DMS79 treated with DMSO at 0.1 percent for 48 hours (cell line): ENCODE measurements around the gene TNFSF11.
"Not testable (repeated sequence)": the region's sequence is repeated elsewhere in the genome, so short reads cannot be mapped to it uniquely, and the experiment has no call there.

ENCODE experiments used
- DNase-seq: peaks from one replicate; lab custom pipeline; 2025; lab: John Stamatoyannopoulos, UW

TNFSF11 gene

GRCh38 chr13:42560320-42560719 lies 13.6 kb upstream of the TNFSF11 start:
- DNase-seq = not testable (repeated sequence)

- DNase-seq = no peak
These were observed 12.0 kb upstream of the TNFSF11 start for GRCh38 chr13:42561752-42562467.

DNA sequence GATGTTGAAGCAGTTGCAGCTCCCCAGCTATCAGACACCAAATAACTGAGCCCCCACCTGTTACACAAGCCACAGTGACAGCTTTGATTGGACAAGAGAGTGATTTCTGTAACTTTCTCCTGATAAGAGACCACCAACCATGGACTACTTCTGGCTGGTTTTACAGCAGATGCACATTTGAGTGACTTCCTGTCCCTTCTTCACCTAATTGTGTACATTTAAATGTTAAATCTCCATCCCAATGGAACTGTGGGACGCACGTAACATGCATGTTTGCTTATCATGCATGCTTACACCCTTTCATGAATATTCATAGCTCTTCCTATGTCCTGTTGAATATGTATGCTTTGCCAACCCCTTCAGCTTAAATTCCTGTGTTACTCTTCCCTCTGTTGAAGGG lies 6.0 kb upstream of the TNFSF11 start:
- DNase-seq = no peak

DNA sequence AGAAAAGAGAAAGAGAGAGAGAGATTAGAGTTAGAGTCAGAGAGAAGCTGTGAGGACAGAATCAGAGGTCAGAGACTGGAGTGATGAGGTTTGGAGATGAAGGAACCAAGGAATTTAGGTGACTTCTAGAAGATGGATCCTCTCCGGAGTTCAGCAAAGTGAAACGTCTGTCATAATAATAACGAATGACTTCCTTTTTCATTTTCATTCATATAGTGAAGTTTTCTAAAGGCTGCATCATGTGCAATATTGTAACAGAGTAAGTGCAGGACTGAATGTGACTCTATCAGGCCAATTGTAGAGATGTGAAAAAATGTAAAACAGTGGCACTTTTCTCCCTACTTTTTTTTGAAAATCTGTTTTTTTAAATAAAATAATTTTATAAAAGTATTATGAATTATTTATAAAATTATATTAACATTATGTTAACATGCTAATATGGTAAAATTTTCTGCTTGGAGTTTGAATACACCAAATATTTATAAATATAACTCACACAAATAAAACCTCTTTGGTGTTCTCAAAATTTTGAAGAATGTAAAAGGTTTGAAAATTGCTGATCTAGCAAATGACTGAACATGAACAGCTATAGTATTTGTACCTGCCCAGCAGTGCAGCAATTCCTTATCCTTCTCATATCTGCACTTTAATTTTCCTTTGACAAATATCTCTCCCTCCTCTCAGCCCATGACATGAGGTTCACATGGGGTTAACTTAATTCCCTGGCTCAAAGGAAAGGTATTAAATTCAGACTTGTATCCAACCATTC lies 4.2 kb upstream of the TNFSF11 start:
- DNase-seq = no peak

- DNase-seq = no peak
These were observed 2.1 kb upstream of the TNFSF11 start for GRCh38 chr13:42571895-42572294.

GRCh38 chr13:42574435-42575311 lies 721 bp downstream of the TNFSF11 start:
- no peak for DNase-seq

DNA sequence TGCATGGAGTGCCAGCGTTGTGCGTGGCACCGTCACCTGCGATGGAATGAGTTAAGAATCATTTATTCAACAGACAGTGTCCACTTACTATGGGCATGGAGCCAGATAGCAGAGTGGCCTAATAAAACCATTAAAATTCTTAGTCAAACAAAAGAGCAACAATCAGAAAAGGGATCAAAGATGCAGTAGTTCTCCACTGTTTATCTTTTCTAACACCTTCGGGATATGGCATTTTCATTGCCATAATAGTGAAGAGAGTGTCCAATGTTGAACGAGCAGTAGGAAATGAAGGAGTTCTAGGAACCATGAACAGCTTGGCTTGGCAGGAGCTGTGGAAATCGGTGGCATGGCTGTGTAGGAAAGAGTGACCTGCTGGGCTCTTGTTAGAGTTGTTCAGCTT lies 2.0 kb downstream of the TNFSF11 start:
- no peak for DNase-seq

- DNase-seq = no peak
These were observed 3.6 kb downstream of the TNFSF11 start for GRCh38 chr13:42577538-42577937.

GRCh38 chr13:42580644-42581043 lies 6.7 kb downstream of the TNFSF11 start:
- no peak for DNase-seq

GRCh38 chr13:42581427-42581826 lies 7.5 kb downstream of the TNFSF11 start:
- DNase-seq = no peak

DNA sequence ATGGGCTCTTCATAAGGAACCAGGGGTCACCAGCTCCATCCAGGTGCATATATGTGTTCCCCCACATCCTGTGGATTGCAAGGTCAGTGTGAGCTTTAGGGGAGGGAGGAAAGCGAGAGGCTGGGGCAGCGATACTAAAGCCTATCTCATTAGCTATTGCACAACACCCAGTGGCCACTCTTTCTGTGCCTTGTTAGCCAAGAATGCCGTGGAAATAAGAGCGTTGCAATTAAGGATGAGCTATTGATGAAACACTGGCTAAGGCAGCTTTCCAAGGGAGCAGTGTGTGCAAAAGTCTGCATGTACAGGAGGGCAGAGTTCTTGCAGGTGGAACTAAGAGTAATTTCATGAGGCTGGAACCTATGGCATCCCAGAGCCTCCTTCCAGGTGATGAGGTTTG lies 17.6 kb downstream of the TNFSF11 start:
- DNase-seq = no peak

DNA sequence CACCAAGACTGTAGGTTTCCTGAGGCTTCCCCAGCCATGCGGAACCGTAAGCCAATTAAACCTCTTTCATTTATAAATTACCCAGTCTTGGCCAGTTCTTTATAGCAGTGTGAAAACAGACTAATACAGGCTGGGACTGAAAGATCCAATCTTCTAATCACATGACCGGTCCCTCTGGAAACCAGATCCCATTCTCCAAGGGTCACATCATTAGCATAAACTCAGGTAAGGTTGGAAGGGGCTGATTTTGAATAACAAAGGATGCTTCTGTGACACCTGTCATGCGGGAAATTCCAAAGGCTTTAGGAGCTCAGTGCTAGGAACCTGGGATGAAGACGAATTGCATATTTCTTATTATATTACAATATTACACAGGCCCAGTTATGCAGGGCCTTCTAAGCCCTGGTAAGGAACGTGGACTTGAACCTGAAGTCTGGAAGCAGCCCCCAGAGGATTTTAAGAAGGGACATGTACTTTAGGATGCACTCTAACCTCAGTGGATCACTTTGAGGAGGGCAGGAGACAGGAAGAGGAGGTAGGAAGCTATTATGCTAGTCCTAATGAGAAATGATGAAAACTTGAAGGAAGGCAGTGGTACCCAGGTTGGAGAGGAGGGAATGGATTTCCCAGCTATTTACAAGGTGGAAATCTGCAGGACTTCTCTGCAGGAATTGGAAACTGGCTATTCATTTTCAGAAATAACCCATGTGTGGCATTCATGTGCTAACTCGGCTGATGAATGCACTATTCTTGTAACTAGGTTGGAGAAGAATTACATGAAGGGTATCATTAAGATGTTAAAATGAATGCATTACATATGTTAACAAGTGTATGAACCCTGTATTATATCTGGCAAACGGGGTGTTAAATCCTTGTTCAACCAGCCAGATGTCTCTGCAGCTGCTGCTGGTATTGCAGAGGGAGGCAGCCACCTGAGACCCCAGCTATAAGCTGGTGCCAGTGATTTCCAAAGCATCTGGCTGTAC lies 19.3 kb downstream of the TNFSF11 start:
- no peak for DNase-seq

GRCh38 chr13:42594481-42595252 lies 20.7 kb downstream of the TNFSF11 start:
- peak; percentile 87 for DNase-seq

- no peak for DNase-seq
These were observed 21.3 kb downstream of the TNFSF11 start for GRCh38 chr13:42595253-42595571.

GRCh38 chr13:42597505-42597904 lies 23.6 kb downstream of the TNFSF11 start:
- no peak for DNase-seq

GRCh38 chr13:42600943-42601342 lies 27.0 kb downstream of the TNFSF11 start:
- no peak for DNase-seq

DNA sequence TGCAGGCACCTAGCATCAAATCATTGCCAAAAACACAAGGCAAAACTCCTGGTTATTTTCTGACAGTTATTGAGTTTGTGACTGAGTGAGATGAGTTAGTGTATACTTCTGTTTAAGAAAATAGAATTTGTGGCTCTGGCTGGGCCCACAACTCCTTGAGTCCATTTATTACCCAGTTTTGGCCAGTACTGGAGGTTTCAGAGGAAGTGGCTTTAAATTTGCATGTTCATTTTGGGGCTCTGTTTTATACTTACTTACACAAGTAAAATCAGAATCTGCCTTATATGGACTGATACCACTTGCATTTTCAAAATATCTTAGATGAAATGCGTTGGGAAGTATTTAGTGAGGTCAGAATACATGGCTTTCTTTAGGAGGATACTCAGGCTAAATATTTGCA lies 29.0 kb downstream of the TNFSF11 start:
- no peak for DNase-seq

DNA sequence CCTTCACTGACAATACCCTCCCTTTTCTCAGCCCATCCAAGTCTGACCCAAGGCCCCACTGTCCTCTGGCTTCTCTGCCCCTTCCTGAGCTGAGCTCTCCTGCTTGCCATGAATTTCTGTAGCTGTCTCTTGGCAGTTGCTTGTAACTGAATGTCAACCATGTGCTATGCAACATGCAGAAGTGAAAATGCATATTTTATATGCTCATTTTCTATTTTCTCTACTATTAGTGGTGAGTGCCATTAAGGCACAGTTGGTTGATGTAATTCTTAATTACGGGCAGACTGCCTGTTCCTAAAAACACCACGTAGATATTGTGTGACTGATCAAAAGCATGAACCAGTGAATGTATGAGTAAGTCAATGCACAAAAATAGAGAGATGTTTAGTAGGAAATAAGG lies 29.6 kb downstream of the TNFSF11 start:
- DNase-seq = no peak

- DNase-seq = peak; percentile 6
These were observed 33.6 kb downstream of the TNFSF11 start for GRCh38 chr13:42607546-42607945.

GRCh38 chr13:42610649-42611048 lies 36.7 kb downstream of the TNFSF11 start:
- DNase-seq = no peak
